GM20000 (cell line): ENCODE results near the gene TMEM204.

Source experiments
- DNase-seq: peaks from one replicate; pipeline ENCODE4 v3.0.0; 2012; ENCODE audit warnings: low spot score
- TF ChIP-seq, protein P1 (sequence below): IDR thresholded peaks from 2 replicates; pipeline ENCODE4 v1.5.1; 2012; ENCODE audit warnings: mild to moderate bottlenecking, control low read depth; ENCODE audit errors: extremely low read depth, missing control alignments

TMEM204 gene

DNA sequence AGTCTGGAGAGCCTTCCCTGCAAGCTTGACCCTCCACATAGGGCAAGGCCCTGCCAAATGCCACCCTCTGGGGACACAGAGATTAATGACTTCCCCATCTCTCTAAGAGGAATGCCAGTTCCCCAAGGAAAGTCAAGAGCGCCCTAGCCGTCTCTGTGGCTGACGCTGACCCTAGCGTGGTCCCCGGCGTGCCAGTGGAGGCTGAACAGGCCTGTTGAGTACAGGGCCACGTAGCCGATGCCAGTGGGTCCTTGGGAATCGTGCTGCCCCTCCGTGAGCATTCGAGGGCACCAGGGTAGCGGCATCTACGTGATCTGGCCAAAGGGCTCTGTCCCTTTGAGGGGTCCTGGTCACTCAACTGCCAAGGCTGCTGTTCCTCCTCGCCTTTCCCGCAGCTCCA, 17.2 kb downstream of the TMEM204 start:
- no peak for DNase-seq
- TF ChIP-seq, protein P1, sequence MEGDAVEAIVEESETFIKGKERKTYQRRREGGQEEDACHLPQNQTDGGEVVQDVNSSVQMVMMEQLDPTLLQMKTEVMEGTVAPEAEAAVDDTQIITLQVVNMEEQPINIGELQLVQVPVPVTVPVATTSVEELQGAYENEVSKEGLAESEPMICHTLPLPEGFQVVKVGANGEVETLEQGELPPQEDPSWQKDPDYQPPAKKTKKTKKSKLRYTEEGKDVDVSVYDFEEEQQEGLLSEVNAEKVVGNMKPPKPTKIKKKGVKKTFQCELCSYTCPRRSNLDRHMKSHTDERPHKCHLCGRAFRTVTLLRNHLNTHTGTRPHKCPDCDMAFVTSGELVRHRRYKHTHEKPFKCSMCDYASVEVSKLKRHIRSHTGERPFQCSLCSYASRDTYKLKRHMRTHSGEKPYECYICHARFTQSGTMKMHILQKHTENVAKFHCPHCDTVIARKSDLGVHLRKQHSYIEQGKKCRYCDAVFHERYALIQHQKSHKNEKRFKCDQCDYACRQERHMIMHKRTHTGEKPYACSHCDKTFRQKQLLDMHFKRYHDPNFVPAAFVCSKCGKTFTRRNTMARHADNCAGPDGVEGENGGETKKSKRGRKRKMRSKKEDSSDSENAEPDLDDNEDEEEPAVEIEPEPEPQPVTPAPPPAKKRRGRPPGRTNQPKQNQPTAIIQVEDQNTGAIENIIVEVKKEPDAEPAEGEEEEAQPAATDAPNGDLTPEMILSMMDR, result no peak

DNA sequence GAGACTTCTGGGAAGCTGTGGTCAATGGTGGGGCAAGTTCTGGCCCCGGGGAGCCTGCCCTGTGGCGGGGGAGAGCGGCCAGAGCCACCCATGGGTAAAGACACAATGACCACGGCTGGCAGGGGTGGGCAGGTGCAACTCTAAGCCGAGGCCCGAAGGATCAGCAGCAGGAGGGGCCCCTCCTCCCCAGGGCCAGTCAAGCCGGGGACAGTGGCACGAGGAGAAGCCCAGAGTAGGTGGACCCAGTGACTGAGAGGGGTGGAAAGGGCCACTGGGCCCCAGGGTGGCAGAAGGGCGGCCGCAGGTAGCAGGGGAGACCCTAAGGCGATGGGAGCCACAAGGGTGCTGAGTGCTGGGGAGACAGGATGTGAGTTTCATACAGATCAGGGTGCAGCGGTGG, 17.7 kb downstream of the TMEM204 start:
- TF ChIP-seq, protein P1, result no peak
- no peak for DNase-seq

DNA sequence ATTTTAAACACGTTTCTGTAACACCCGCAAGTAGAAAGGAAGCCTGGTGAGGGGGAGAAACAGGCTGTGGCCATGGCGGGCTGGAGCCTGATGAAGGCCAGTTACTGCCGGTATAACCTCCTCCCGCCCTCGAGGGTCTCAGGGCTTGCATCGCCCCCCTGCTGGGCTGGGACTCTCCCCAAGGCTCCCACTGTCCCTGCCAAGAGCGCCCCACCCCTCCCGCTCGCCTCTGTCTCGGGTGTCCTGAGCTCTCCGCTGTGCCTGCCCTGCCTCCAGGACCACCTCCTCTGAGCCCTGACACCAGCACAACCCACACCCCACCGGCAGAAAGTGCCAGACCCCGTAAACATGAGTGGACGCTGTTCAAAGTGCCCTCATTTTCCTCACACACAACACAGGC, 18.7 kb downstream of the TMEM204 start:
- TF ChIP-seq, protein P1, result no peak

DNA sequence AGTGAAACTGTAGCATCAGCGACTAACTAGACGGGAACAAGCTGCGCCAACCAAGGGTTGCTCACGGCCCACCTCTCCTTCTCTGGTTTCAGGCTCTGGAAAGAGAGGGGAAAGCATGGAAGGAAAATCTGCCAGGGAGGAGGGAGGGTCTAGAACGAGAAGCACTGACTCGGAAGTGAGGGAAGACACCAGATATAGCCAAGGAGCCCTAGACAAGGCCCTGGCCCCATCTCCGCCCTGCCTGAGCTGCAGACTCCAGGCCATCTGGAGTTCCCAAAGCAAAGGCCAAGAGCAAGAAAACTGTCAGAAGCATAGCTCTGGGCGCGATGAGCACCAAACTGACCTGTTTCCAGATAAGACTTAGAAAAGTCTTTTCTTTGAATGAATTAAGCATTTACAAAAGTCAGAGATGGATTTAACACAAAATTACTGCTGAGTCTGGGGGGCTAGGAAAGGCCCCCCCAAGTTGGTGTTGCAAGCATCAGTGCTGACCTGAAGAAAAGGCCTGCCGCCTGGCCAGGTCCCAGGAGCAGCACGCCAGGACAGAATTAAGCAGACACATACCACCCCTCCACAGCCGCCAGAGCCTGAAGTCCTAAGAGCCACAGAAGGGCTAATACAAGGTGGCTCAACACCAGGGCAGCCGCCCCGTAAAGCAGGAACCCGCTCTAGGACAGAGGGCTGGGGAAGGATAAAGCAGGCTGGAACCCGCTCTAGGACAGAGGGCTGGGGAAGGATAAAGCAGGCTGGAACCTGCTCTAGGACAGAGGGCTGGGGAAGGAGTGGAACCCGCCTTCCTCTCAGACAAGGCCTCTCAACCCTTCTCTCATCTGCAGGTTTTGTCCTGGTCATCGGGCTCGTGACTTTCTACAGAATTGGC, 20.7 kb downstream of the TMEM204 start:
- DNase-seq, result no peak
- TF ChIP-seq, protein P1, result no peak

More for the DNA sequence above, 18.7 kb downstream of the TMEM204 start:
- DNase-seq, result no peak

DNA sequence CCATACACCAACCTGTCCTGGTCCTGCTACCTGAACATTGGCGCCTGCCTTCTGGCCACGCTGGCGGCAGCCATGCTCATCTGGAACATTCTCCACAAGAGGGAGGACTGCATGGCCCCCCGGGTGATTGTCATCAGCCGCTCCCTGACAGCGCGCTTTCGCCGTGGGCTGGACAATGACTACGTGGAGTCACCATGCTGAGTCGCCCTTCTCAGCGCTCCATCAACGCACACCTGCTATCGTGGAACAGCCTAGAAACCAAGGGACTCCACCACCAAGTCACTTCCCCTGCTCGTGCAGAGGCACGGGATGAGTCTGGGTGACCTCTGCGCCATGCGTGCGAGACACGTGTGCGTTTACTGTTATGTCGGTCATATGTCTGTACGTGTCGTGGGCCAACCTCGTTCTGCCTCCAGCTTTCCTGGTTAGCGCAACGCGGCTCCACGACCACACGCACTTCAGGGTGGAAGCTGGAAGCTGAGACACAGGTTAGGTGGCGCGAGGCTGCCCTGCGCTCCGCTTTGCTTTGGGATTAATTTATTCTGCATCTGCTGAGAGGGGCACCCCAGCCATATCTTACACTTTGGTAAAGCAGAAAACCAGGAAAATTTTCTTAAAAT, 21.5 kb downstream of the TMEM204 start:
- TF ChIP-seq, protein P1, result no peak
- no peak for DNase-seq

DNA sequence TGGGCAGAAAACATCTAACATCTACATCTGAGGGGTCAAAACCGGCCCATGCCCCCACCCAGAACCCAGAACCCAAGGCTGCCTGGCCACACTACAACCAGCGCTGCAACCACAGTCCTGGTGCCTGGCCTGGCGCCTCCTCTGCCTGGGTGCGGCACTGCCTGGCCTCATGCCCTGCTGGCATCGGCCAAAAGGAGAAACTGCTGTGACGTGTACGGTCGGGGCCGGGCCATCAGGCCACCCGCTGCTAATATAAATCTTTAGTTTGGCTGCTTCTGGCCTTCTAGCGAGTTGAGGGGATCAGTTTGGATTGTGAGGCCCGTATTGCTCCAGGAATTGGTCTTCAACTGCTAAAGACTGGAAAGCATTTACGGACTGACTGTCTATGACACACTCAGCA, 22.8 kb downstream of the TMEM204 start:
- TF ChIP-seq, protein P1, result no peak
- DNase-seq, result no peak

DNA sequence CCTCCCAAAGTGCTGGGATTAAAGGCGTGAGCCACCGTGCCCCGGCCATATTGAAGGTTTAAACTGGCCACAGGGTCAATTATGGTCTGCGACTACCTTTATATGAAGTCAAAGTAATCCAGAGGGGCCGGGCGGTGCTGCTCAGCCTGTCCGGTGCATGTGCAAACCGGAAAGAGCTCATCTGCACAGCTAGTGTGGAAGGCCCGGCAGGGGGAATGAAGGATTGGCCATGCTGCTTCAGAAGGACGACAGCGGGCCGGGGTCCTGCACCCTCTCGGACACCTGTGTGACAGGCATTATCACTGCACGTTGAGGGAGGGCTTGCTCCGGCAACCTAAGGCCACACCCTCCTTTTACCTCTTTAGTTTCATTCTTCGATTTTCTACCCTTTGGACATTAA, 23.6 kb downstream of the TMEM204 start:
- no peak for DNase-seq
- TF ChIP-seq, protein P1, result no peak
